ENCODE measurements around the gene WWOX.

Gene WWOX

DNA sequence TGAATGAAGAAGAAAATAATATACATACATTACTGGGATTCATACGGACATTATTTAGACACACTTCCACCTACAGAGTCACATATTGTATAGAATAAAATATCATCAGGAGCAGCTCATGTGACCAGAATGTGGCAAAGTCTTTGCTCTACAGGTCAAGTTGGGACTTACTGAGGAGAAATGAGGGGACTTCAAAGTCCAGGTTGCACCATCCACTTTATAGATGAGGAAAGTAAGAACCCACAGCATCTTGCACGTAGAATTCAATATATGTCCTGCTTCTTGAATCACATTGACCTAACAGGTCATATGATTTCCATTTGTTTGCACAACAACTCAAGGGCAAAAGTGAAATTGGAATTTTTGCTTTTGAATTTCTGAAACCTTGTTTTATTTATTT, 524.3 kb downstream of the WWOX start:
- Mint-ChIP-seq H3K27me3 (no peaks in the 10 kb centered on the region), H3K9me3 (peaks cover 18% of the 10 kb centered on the region), H3K4me3 (no peak overlapping the region), H3K27ac (no peak overlapping the region), H3K4me1 (ENCODE audit: low read depth) (no peaks in the 10 kb centered on the region), H3K36me3 (ENCODE audit: low read depth) (peaks cover 2% of the 10 kb centered on the region)
- no peak for DNase-seq

DNA sequence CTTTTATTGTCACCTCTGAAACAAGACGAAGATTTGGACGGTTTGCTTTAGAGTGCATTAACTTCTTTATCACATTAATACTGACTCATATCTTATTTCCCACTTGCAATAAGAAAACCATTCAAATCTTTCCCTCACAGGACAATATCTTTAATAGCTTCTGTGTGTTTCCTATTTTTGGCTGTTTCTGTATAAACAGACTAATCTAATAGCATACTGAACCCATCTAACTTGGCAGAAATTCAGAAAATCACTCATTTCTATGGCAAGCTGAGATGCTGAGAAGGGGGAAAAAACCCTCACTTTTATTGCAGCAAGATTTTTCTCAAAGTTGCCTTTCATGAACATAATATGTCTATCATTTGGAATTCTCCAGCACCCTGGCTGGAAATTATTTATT, 524.9 kb downstream of the WWOX start:
- peaks cover 18% of the 10 kb centered on the region for H3K9me3 Mint-ChIP-seq
- H3K4me3 Mint-ChIP-seq = no peak overlapping the region
- DNase-seq = no peak
- H3K27me3 Mint-ChIP-seq = no peaks in the 10 kb centered on the region
- H3K27ac Mint-ChIP-seq = no peak overlapping the region
- H3K36me3 Mint-ChIP-seq (ENCODE audit: low read depth) = peaks cover 5% of the 10 kb centered on the region
- no peaks in the 10 kb centered on the region for H3K4me1 Mint-ChIP-seq (ENCODE audit: low read depth)

DNA sequence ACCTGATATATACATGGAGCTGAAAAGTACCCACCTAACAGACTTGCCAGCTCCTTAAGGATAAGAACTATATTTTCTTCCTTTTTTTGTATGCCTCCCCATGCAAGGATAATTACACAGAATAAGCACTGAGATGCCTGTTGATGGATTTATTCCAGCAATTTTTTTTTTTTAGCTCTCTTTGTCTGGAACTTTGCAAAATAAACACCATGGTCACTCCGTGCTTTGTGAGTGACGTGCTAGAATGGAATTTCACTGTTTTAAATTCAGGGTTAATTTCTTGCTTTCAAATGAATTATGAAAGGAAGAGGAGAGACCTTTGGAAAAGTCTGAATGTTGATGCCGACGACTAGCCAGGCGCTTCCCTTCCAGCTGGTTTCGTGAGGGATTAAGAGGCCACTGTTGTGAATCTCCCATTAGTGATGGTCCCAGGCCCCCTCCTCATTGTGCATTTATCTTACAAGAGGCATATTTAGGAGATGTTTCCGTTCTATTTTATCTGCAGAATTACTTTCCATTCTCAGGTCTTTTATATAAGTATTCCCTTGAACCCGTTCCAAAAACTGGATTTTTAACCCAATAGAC, 529.1 kb downstream of the WWOX start:
- no peaks in the 10 kb centered on the region for H3K27me3 Mint-ChIP-seq

DNA sequence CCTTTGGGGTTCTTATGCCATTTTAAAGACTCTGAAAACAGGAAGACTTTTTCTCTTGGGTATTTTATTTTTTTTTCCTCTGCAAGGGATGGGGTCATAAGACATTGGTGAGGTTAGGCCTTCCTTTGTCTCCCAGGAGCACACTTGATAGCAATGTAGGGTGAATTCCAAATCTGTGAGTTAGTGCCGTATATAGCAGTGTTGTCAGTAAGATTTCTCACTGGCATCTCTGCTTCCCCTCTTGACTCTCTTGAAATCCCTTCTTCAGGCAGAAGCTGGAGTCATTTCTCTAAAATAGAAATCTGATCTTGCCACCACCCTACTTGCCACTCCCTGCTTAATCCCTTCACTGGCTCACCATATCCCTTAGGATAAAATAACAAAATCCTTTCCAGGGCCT, 529.7 kb downstream of the WWOX start:
- no peak overlapping the region for H3K27ac Mint-ChIP-seq
- no peaks in the 10 kb centered on the region for H3K4me1 Mint-ChIP-seq (ENCODE audit: low read depth)
- no peak for DNase-seq
- H3K36me3 Mint-ChIP-seq (ENCODE audit: low read depth) = peaks cover 8% of the 10 kb centered on the region
- peaks cover 19% of the 10 kb centered on the region for H3K9me3 Mint-ChIP-seq
- no peaks in the 10 kb centered on the region for H3K27me3 Mint-ChIP-seq
- H3K4me3 Mint-ChIP-seq = no peak overlapping the region

More for the DNA sequence above, 529.1 kb downstream of the WWOX start:
- H3K27ac Mint-ChIP-seq = no peak overlapping the region
- H3K36me3 Mint-ChIP-seq (ENCODE audit: low read depth) = peaks cover 8% of the 10 kb centered on the region
- peaks cover 19% of the 10 kb centered on the region for H3K9me3 Mint-ChIP-seq
- H3K4me3 Mint-ChIP-seq = no peak overlapping the region
- no peaks in the 10 kb centered on the region for H3K4me1 Mint-ChIP-seq (ENCODE audit: low read depth)
- no peak for DNase-seq

DNA sequence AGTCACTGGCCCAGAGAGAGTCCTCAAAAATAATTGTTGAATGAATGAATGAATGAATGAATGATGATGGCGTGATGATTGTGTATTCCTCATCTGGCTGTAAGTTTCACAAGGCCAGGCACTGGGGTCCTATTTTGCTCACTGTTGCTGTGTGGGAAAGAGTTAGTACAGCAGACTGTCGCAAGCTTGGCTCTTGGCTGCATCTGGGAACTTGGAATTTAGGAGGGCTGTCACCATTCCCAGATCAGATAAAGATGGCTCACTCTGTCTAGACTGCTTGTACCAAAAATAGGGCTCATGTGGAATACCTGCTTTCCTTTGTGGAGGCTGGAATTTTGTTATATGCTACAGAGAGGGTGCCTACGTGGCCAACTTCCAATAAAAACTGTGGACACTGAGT, 530.6 kb downstream of the WWOX start:
- Mint-ChIP-seq H3K27me3 (no peaks in the 10 kb centered on the region), H3K4me3 (no peak overlapping the region), H3K9me3 (peaks cover 19% of the 10 kb centered on the region), H3K27ac (no peak overlapping the region), H3K36me3 (ENCODE audit: low read depth) (peaks cover 8% of the 10 kb centered on the region), H3K4me1 (ENCODE audit: low read depth) (no peaks in the 10 kb centered on the region)
- DNase-seq = no peak

DNA sequence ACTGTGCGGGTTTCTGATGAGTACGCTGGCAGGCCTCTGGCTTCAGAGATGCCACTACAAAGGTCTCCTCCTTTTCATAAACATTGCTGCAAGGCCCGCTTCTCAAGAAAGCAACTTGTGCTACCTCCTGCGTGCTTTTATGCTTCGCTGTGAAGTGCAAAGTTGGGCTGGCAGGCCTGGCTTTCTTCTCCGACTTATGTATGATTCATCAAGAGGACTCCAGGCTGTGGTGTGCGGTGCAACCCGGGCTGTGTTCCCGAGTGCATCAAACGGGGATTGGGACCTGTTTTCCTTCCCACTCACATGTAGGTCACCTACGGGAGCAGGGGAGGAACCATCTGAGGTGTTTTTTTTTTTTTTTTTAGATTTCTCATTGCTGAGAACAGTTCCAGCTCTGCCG, 534.1 kb downstream of the WWOX start:
- H3K27me3 Mint-ChIP-seq = no peaks in the 10 kb centered on the region
- H3K4me1 Mint-ChIP-seq (ENCODE audit: low read depth) = no peaks in the 10 kb centered on the region
- H3K4me3 Mint-ChIP-seq = no peak overlapping the region
- no peak for DNase-seq
- H3K27ac Mint-ChIP-seq = no peak overlapping the region
- H3K36me3 Mint-ChIP-seq (ENCODE audit: low read depth) = peaks cover 6% of the 10 kb centered on the region
- peaks cover 15% of the 10 kb centered on the region for H3K9me3 Mint-ChIP-seq

DNA sequence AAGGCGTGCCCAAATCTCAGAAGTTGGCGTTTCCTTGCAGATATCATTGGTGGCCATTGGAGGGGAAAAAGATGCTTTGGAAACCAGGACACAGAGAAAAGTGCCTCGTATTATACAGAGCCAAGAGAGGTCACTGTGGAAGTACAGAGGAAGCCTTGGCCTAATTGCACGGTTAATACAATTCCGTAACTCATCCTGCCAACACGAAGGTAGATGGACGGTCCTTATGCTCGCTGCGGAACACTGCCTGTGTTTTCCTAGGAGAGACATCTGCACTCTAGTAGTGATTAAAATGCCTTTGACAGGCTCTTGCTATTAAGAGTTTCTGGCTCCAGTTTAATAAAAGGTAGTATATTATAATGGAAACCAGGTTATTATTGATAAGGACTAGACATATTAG, 536.4 kb downstream of the WWOX start:
- H3K36me3 Mint-ChIP-seq (ENCODE audit: low read depth) = no peaks in the 10 kb centered on the region
- no peak overlapping the region for H3K4me3 Mint-ChIP-seq
- H3K27me3 Mint-ChIP-seq = no peaks in the 10 kb centered on the region
- H3K9me3 Mint-ChIP-seq = peaks cover 3% of the 10 kb centered on the region
- DNase-seq = no peak
- no peak overlapping the region for H3K27ac Mint-ChIP-seq
- H3K4me1 Mint-ChIP-seq (ENCODE audit: low read depth) = peaks cover 4% of the 10 kb centered on the region

DNA sequence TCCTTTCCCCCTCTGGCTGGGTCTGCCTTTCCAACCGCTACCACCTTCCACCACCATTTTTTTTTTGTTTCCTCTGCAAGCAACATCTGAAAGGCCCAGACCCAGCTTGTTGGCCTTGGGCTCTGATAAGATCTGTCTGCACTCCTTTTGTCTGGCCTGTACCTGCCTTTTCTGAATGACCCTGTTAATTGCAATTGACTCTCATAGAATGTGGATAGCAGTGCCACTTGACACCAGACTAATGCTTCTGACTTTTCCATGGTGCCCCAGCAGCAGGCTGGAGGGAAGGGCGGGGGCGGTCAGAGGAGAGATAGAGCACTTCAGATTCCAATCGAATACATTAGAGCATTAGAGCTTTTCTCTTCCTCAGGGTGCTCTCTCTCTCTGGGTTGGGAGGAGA, 538.9 kb downstream of the WWOX start:
- no peaks in the 10 kb centered on the region for H3K9me3 Mint-ChIP-seq
- H3K27ac Mint-ChIP-seq = peak overlapping the region; percentile 31
- DNase-seq = no peak
- H3K36me3 Mint-ChIP-seq (ENCODE audit: low read depth) = no peaks in the 10 kb centered on the region
- H3K27me3 Mint-ChIP-seq = no peaks in the 10 kb centered on the region
- H3K4me3 Mint-ChIP-seq = no peak overlapping the region
- peaks cover 4% of the 10 kb centered on the region for H3K4me1 Mint-ChIP-seq (ENCODE audit: low read depth)

DNA sequence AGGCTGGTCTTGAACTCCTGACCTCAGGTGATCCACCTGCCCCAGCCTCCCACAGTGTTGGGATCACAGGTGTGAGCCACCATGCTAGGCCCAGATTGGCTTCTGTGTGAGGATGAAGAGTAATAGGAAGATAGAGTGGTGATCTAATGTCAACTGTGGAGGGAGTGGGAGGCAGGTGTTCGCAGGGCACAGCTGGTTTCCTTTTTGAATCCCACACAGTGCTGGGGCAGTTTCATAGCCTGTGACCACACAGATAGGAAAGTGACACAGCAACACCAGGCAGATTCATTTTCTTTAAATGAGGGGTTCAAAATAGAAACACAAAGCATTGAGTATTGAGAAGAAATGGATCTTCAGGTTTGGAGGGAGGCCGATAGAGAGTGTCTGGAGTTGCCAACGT, 540.3 kb downstream of the WWOX start:
- Mint-ChIP-seq H3K36me3 (ENCODE audit: low read depth) (no peaks in the 10 kb centered on the region), H3K9me3 (no peaks in the 10 kb centered on the region), H3K27ac (no peak overlapping the region), H3K4me3 (no peak overlapping the region), H3K4me1 (ENCODE audit: low read depth) (peaks cover 4% of the 10 kb centered on the region), H3K27me3 (no peaks in the 10 kb centered on the region)
- no peak for DNase-seq

DNA sequence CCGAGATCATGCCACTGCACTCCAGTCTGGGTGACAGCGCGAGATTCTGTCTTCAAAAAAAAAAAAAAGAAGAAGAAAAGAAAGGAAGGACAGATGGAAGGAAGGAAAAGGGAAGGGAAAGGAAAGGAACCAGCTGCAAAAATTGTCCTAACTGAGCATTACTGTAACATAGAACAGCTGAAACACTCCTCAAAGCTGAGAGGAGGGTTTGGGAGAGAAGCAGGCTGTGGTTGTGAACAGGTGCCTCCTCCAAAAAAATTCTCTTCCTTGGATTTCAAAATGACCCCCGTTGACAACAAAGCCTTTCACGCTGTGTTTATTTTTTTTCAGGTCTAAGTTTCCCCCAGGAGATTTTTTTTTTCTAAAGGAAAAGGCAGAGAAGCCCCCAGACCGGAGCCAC, 541.4 kb downstream of the WWOX start:
- H3K9me3 Mint-ChIP-seq = no peaks in the 10 kb centered on the region
- no peaks in the 10 kb centered on the region for H3K36me3 Mint-ChIP-seq (ENCODE audit: low read depth)
- H3K27me3 Mint-ChIP-seq = no peaks in the 10 kb centered on the region
- no peak overlapping the region for H3K4me3 Mint-ChIP-seq
- peaks cover 4% of the 10 kb centered on the region for H3K4me1 Mint-ChIP-seq (ENCODE audit: low read depth)
- no peak overlapping the region for H3K27ac Mint-ChIP-seq
- no peak for DNase-seq

DNA sequence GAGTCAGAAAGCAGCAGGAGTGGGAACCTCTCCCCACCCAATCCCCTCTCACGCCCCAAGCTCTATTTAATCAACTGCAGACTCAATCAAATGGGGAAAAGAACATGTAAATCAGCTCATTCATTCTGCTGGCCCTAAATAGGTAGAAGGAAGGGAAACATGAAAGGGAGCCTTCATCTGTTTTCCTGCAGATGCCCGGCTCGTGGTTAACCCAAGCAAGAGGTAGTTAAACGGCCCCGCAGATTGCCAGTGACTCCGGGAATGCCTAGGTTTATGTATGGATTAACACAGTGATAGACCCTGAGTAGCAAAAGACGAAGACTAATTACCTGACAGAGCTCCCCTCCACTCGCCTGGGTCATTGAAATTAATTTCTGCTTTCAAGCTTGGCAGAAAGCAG, 542.0 kb downstream of the WWOX start:
- H3K4me1 Mint-ChIP-seq (ENCODE audit: low read depth) = peaks cover 4% of the 10 kb centered on the region
- no peak overlapping the region for H3K27ac Mint-ChIP-seq
- DNase-seq = no peak
- H3K4me3 Mint-ChIP-seq = no peak overlapping the region
- H3K27me3 Mint-ChIP-seq = no peaks in the 10 kb centered on the region
- no peaks in the 10 kb centered on the region for H3K36me3 Mint-ChIP-seq (ENCODE audit: low read depth)
- H3K9me3 Mint-ChIP-seq = no peaks in the 10 kb centered on the region

DNA sequence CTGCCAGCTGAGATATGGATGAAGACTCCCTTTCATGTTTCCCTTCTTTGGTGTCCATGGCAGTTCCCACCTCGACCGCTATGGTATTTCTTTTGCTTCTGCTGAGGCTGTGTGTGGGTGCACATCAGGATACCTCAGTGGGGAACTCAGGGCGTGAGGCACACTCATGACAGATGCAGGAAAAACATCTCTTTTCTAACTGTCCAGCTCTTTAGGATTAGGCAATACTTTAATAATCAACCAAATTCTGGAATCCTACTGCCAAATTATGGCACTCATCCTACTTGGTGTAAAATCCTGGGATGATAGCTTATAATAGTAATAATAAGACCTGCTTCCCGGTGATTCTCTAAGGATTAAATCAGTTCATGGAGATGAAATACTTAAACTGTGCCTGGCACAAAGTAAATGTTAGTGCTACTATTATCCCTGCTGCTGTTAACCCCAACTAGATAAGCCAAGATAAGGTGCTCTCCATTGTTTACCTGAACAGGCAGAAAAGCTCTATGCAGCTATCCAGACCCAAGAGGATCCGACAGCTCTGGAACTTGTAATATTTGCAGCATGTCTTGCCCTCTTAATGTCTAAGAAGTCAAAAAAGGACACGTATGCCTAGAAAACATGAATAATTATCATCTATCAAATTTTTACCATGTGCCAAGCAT, 543.3 kb downstream of the WWOX start:
- DNase-seq = no peak
- Mint-ChIP-seq H3K4me3 (no peak overlapping the region), H3K36me3 (ENCODE audit: low read depth) (no peaks in the 10 kb centered on the region), H3K9me3 (no peaks in the 10 kb centered on the region), H3K27ac (no peak overlapping the region), H3K4me1 (ENCODE audit: low read depth) (peaks cover 4% of the 10 kb centered on the region), H3K27me3 (no peaks in the 10 kb centered on the region)

DNA sequence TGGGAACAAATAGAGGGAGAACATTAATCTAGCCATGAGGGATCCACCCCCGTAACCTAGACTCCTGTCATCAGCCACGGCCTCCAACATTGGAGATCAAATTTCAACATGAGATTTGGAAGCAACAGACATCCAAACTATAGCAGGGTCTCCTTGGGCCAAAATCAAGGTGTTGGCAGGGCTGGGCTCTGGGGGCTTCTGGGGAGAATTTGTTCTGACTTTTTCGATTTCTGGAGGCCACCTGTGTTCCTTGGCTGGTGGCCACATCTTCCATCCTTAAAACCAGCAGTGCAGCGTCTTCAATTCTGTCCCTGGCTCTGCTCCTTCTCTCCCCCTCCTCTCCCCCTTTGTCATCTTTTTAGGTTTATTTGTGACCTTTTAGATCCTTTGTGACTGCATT, 546.2 kb downstream of the WWOX start:
- H3K36me3 Mint-ChIP-seq (ENCODE audit: low read depth) = no peaks in the 10 kb centered on the region
- H3K9me3 Mint-ChIP-seq = no peaks in the 10 kb centered on the region
- H3K27ac Mint-ChIP-seq = no peak overlapping the region
- H3K27me3 Mint-ChIP-seq = no peaks in the 10 kb centered on the region
- H3K4me3 Mint-ChIP-seq = no peak overlapping the region
- H3K4me1 Mint-ChIP-seq (ENCODE audit: low read depth) = no peaks in the 10 kb centered on the region
- no peak for DNase-seq

DNA sequence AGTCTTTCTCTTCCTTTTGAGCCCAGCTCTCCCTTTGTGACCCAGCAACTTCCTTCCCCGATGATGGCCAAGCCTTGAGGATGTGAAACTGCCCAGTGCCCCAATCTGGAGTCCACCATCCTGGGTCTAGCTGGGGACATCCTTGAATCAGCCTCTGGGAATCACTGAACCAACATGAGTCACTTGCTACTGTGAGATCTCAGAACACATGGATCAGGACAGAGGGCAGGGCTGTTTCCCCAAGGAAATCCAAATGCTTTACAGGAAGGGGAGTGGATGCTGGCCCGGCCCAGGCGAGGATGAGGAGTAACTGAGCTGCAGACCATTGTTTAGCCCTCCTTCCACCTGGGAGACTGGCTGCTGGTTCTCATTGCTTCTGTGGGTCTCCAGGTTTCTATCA, 547.6 kb downstream of the WWOX start:
- Mint-ChIP-seq H3K9me3 (no peaks in the 10 kb centered on the region), H3K27me3 (no peaks in the 10 kb centered on the region), H3K27ac (no peak overlapping the region), H3K36me3 (ENCODE audit: low read depth) (no peaks in the 10 kb centered on the region), H3K4me1 (ENCODE audit: low read depth) (no peaks in the 10 kb centered on the region), H3K4me3 (no peak overlapping the region)
- DNase-seq = no peak

DNA sequence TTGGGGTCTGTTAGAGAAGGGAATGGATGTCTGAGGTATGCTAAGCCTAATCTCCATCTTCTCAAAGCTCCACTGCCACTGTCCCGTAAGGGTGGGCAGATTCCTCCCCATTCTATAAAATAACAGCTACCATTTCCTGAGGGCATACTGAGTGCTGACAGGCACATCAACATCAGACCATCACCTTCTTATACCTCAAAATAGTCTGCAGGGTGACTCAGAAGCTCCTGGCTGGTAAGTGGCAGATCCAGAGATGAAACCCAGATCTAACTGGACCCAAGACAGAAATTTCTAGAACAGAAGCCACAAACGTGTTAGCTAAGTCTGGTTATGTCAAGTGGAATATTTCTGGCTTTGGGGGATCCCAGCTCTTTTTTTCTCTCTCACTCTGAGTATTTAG, 548.0 kb downstream of the WWOX start:
- no peak overlapping the region for H3K4me3 Mint-ChIP-seq
- no peak for DNase-seq
- H3K27ac Mint-ChIP-seq = no peak overlapping the region
- H3K27me3 Mint-ChIP-seq = no peaks in the 10 kb centered on the region
- H3K4me1 Mint-ChIP-seq (ENCODE audit: low read depth) = no peaks in the 10 kb centered on the region
- H3K36me3 Mint-ChIP-seq (ENCODE audit: low read depth) = no peaks in the 10 kb centered on the region
- H3K9me3 Mint-ChIP-seq = no peaks in the 10 kb centered on the region

DNA sequence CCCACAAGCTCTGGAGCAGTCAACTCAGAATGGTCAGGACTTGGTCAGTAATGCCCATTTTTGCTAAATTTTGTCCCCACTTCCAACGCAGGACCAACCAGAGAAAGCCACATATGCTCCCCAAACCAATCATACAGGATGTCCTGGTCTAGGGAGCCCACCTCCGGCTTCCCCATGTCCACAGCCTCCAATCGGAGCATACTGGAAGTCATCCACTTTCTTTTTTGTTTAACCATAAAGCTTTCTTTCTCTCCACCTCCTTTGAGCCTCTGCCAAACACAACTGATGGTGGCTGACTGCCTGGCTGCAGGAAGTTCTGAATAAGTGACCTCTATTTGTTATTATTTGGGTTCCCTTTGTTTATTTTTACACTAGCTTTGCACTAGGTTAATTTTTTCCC, 549.1 kb downstream of the WWOX start:
- Mint-ChIP-seq H3K27me3 (no peaks in the 10 kb centered on the region), H3K4me3 (no peak overlapping the region), H3K4me1 (ENCODE audit: low read depth) (no peaks in the 10 kb centered on the region), H3K36me3 (ENCODE audit: low read depth) (no peaks in the 10 kb centered on the region), H3K9me3 (no peaks in the 10 kb centered on the region), H3K27ac (no peak overlapping the region)
- DNase-seq = no peak
